Inferior parietal cortex (tissue), 1 donor: ENCODE data around the gene SLC16A3.

ENCODE experiments used
- DNase-seq: peaks from one replicate; pipeline ENCODE4 v3.0.0-alpha.2; 2016; ENCODE audit errors: extremely low spot score

Gene SLC16A3

DNA sequence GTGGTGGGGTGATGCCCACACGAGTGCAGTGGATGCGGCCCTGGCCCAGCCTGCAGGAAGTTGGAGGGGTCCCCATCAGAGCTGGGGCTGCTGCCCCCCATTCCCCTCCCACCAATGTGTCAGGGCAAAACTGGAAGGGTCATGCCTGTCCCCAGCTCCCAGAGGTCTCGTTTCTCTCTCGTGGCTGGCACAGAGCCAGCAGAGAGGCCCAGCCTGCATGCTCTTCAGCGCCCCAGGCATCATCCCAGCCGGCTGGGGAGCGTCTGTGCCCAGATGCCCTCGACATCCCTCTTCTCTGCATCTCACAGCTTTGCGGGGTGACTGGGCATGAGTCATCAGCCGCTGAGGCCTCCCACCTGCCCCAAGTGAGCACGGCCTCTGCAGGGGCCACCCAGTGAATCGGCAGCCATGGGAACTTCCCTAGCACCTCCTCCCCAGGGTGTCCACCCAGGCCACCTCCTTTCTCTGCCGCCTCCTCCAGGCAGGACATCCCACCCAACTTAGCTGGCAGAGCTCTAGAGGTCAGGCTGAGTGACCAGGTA lies 54.4 kb downstream of the SLC16A3 start:
- DNase-seq: no peak

DNA sequence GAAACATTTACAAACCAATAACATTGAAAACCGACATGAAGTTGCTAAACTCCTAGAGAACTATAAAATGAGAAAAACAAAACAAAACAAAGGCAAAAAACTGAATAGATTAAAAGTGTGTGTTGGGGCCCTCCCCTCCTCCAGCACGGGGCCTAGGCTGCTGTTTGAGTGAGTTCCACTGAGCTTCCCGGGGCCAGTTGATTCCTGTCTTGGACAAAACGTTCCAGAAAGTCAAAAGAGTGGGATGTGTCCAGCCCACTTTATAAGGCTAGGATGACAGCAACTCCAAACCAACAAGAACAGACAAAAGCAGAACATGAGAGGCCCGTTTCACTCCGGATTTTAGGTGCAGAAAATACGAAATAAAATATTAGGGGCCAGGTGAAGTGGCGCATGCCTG lies 56.3 kb downstream of the SLC16A3 start:
- DNase-seq: no peak

DNA sequence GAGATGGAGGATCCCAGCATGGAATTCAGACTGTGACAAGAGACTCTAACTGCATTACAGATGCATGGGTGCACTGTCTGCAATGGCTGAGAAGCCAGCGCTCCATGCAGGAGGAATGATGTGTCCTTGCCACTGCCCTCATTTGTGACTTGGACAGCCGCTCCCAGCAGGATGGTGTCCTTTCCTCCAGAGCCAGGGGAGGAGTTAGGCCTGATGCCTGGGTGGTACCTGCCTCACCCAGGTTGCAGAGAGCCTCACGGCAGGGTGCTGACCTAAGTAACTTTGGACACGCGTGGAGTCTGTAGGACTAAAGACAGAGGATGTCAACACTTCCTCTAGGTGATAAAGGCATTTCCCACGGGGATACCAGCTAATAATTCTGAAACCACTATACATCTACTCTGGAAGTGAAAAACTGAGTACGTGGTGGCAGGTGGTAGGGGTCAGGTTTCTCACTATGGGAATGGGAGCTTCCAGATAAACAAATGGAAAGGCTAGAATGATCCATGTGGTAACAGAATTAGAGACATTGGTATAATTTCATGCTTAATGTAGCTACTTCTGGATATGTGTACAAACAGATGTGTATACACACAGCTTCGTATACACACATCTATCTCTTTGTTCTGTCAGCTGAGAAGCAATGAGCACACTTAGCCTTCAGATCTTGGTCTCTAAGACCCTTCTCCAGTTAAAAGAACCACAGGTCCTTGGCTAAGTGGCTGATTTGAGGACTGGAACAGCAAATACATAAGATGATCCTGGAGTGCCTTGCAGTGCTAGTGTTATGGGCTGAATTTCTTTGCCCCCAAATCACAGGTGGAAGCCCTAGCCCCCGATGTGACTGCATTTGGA lies 58.4 kb downstream of the SLC16A3 start:
- DNase-seq: no peak

DNA sequence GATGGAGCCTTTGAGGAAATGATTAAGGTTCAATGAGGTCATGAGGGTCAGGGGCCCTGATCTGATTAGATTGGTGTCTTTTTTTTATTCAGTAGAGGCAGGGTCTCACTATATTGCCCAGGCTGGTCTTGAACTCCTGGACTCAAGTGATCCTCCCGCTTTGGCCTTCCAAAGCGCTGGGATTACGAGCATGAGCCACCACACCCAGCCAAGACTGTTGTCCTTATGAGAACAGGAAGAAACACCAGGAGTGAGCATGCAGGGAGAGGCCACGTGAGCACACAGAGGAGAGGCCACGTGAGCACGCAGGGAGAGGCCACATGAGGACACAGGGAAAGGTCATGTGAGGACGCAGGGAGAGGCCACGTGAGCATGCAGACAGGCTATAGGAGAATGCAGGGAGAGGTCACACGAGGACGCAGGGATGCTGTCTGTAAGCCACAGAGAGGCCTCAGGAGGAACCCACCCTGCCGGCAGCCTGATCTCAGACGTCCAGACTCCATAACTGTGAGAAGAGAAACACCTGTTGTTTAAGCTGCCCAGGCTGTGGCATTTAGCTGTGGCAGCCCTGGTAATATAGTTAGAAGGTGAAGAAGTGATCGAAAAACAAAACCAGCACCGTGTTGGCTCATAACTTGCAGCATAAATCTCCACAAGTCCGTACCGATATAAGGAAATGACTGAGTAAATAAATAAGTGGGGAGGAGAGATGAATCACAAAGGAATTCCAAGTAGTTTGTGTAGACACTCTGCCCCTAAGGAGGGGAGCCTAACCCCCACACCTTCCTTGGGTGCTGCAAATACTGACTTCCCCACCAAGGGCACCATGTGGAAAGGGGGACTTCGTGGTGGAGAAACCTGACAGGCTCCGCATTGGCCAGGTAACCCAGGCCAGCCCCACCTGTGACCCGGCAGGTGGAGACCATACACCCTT lies 59.3 kb downstream of the SLC16A3 start:
- no peak for DNase-seq
